ENCODE results near the gene SETDB2. TPM values are rescaled to one million over a fixed set of nuclear protein-coding genes. Genes with fewer than 3 reads are reported as not detected.

Gene SETDB2
- total RNA-seq, 4 donors from 2014 or later, result 1.7 to 6.2 (median 4.6) TPM

DNA sequence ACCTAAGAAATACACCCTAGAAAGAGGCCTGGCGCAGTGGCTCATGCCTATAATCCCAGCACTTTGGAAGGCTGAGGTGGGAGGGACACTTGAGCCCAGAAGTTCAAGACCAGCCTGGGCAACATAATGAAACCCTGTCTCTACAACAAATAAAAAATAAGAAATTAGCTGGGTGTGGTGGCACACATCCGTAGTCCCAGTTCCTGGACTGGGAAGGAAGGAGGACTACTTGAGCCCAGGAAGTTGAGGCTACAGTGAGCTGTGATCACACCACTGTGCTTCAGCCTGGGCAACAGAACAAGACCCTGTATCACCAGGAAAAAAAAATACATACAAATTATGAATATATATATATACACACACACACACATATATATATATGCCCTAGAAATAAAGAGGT, 94.3 kb downstream of the SETDB2 start:
- peaks cover 0 to 23% of the 10 kb centered on the region in 2 donors for H3K36me3 ChIP-seq

DNA sequence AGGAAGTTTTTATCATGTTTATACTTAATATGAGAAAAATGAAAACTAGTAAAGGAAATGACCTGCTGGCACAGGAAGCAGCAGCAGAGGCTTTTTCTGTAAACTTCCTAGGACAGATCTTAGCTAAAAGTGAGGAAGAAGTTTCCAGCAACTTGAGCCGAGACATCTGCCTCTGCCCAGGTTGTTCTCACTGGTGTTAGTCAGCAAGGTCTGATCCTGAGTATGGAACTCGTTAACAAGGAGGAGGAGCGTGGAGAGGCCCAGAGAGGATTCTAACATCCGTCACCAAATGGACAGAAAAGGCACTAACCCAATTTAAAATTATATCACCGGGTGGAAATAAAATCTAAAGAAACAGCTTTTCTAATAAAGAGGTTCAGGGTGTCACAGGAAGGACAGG, 95.2 kb downstream of the SETDB2 start:
- no peak for DNase-seq
- in situ Hi-C loops (cut with MboI; ENCODE audit: low sequenced_read_pairs in 4 of 4), result no loop called here
- Histone ChIP-seq H3K36me3 (peaks cover 0 to 31% of the 10 kb centered on the region in 2 donors), H3K4me1 (no peaks in the 10 kb centered on the region), H3K27ac (no peak overlapping the region), H3K4me3 (no peak overlapping the region), H3K9me3 (no peaks in the 10 kb centered on the region), H3K27me3 (no peaks in the 10 kb centered on the region)
- ATAC-seq, result no peak
- intact Hi-C loops (cut with DNase I; ENCODE audit: low total_unique reads), result no loop called here
- TF ChIP-seq, protein P1, sequence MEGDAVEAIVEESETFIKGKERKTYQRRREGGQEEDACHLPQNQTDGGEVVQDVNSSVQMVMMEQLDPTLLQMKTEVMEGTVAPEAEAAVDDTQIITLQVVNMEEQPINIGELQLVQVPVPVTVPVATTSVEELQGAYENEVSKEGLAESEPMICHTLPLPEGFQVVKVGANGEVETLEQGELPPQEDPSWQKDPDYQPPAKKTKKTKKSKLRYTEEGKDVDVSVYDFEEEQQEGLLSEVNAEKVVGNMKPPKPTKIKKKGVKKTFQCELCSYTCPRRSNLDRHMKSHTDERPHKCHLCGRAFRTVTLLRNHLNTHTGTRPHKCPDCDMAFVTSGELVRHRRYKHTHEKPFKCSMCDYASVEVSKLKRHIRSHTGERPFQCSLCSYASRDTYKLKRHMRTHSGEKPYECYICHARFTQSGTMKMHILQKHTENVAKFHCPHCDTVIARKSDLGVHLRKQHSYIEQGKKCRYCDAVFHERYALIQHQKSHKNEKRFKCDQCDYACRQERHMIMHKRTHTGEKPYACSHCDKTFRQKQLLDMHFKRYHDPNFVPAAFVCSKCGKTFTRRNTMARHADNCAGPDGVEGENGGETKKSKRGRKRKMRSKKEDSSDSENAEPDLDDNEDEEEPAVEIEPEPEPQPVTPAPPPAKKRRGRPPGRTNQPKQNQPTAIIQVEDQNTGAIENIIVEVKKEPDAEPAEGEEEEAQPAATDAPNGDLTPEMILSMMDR (IDR thresholded peaks at IDR 0.05 in 4 of 5, conservative IDR thresholded peaks at IDR 0.05 in 1 of 5), result no peak
- TF ChIP-seq POLR2A (IDR thresholded peaks at IDR 0.05), result no peak

More for the DNA sequence above, 94.3 kb downstream of the SETDB2 start:
- TF ChIP-seq, protein P1 (IDR thresholded peaks at IDR 0.05 in 4 of 5, conservative IDR thresholded peaks at IDR 0.05 in 1 of 5), result no peak
- H3K27ac ChIP-seq, result no peak overlapping the region
- no peaks in the 10 kb centered on the region for H3K4me1 ChIP-seq
- DNase-seq (no peak), ATAC-seq (no peak)
- no peaks in the 10 kb centered on the region for H3K27me3 ChIP-seq
- no peak overlapping the region for H3K4me3 ChIP-seq
- in situ Hi-C loops (cut with MboI; ENCODE audit: low sequenced_read_pairs in 4 of 4), result no loop called here
- intact Hi-C loops (cut with DNase I; ENCODE audit: low total_unique reads), result no loop called here
- H3K9me3 ChIP-seq, result no peaks in the 10 kb centered on the region

DNA sequence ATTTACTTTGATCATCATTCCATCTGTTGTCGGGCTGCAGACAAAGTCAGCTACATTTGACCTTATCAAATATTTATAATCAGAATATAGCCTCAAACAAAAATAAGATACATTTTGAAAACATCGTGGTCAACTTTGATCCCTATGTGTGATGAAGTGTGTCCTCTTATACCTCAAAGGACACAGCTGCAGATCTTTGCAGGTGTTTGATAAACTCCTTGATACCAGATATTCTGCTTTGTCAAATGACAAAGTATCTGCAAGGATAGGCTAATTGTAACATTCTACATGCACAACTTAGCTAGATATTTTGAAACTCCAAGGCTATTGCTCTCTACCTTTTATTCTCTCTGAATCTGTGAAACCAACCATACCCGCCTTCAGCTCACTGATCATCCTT, 95.7 kb downstream of the SETDB2 start:
- Histone ChIP-seq H3K36me3 (peaks cover 0 to 36% of the 10 kb centered on the region in 2 donors), H3K4me3 (no peak overlapping the region)
- in situ Hi-C loops (cut with MboI; ENCODE audit: low sequenced_read_pairs in 4 of 4), result no loop called here

DNA sequence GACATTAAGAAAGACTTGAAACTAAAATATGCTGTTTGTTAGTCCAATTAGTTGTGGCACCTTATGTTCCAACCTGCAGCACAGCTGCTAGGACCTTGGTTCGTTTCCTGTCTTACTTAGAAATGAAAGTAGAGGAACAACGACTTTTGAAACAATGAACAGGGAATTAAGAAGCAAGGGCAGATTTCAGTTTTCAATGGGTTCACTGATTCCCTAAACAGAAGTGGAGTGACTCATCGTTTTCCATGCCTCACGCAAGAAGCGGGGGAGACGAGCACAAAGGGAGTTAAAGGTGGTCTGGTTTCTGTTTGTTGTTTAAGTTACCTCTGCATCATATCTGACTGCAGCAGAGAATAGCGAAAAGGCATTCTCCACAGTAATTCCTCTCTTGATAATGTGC, 96.5 kb downstream of the SETDB2 start:
- DNase-seq, result no peak
- intact Hi-C loops (cut with DNase I; ENCODE audit: low total_unique reads) (no loop called here), in situ Hi-C loops (cut with MboI; ENCODE audit: low sequenced_read_pairs in 4 of 4) (no loop called here)
- no peak for ATAC-seq
- H3K4me3 ChIP-seq, result peak overlapping the region in 1 of 4 donors; percentile 15
- H3K4me1 ChIP-seq, result no peaks in the 10 kb centered on the region
- H3K36me3 ChIP-seq, result peaks cover 0 to 44% of the 10 kb centered on the region in 2 donors
- TF ChIP-seq, protein P1 (IDR thresholded peaks at IDR 0.05 in 4 of 5, conservative IDR thresholded peaks at IDR 0.05 in 1 of 5), result no peak
- TF ChIP-seq POLR2A (IDR thresholded peaks at IDR 0.05), result no peak
- no peaks in the 10 kb centered on the region for H3K9me3 ChIP-seq
- H3K27ac ChIP-seq, result peak overlapping the region in 3 of 4 donors; percentile 7 to 49 (median 33)
- no peaks in the 10 kb centered on the region for H3K27me3 ChIP-seq

More for the DNA sequence above, 95.7 kb downstream of the SETDB2 start:
- H3K9me3 ChIP-seq, result no peaks in the 10 kb centered on the region
- no peak overlapping the region for H3K27ac ChIP-seq
- ATAC-seq (no peak), DNase-seq (no peak)
- intact Hi-C loops (cut with DNase I; ENCODE audit: low total_unique reads), result no loop called here
- no peaks in the 10 kb centered on the region for H3K27me3 ChIP-seq
- TF ChIP-seq, protein P1 (IDR thresholded peaks at IDR 0.05 in 4 of 5, conservative IDR thresholded peaks at IDR 0.05 in 1 of 5), result no peak
- no peak for TF ChIP-seq POLR2A (IDR thresholded peaks at IDR 0.05)
- no peaks in the 10 kb centered on the region for H3K4me1 ChIP-seq

DNA sequence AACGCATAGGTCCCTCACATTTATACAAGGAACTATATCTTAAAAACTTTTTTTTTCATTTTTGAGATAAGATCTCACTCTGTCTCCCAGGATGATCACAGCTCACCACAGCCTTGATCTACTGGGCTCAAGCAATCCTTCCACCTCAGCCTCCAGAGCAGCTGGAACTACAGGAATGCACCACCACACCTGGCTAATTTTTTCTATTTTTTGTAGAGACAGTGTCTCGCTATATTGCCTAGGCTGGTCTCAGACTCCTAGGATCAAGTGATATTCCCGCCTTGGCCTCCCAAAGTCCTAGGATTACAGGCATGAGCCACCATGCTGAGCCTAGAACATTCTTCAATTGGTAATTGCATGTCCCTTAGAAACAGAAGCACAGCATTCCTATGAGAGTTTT, 99.6 kb downstream of the SETDB2 start:
- no peaks in the 10 kb centered on the region for H3K4me1 ChIP-seq
- H3K4me3 ChIP-seq, result no peak overlapping the region
- no peak for TF ChIP-seq POLR2A (IDR thresholded peaks at IDR 0.05)
- TF ChIP-seq, protein P1 (IDR thresholded peaks at IDR 0.05 in 4 of 5, conservative IDR thresholded peaks at IDR 0.05 in 1 of 5), result no peak
- in situ Hi-C loops (cut with MboI; ENCODE audit: low sequenced_read_pairs in 4 of 4), result no loop called here
- H3K27ac ChIP-seq, result no peak overlapping the region
- ATAC-seq, result no peak
- no peaks in the 10 kb centered on the region for H3K27me3 ChIP-seq
- no peaks in the 10 kb centered on the region for H3K9me3 ChIP-seq
- intact Hi-C loops (cut with DNase I; ENCODE audit: low total_unique reads), result no loop called here
- H3K36me3 ChIP-seq, result peaks cover 0 to 73% of the 10 kb centered on the region in 2 donors
- DNase-seq, result no peak
